Gastrocnemius medialis (tissue), 4 donors: ENCODE measurements around the gene PAFAH2. TPM values are rescaled to one million over a fixed set of nuclear protein-coding genes. Genes with fewer than 3 reads are reported as not detected.

Source experiments
- ATAC-seq, 2 donors: fragments of 150-250 bp; one replicate each; pipeline ENCODE4 v1.9.1; 2016
- DNase-seq, 2 donors: peaks; one replicate each; pipeline ENCODE4 v3.0.0-alpha.2; 2019
- H3K27ac ChIP-seq, 4 donors: fragments of 200-600 bp; sonication (generic); 1 replicate in 1 of 4; 2 replicates in 3 of 4; pipeline ENCODE4 v1.5.1; 2016 to 2018; ENCODE audit warnings: mild to moderate bottlenecking in 2 of 4, moderate library complexity in 1 of 4
- H3K27me3 ChIP-seq, 3 donors: fragments of 200-600 bp; sonication (generic) in 2 of 3; 1 replicate in 1 of 3; 2 replicates in 2 of 3; pipeline versions ENCODE4 v1.5.1 to v1.6.0; 2016 to 2019; ENCODE audit warnings: mild to moderate bottlenecking in 1 of 3, moderate library complexity in 1 of 3
- H3K36me3 ChIP-seq, 2 donors: fragments of 200-600 bp; sonication (generic) in 1 of 2; one replicate each; pipeline ENCODE4 v1.5.1; 2017 to 2018
- H3K4me1 ChIP-seq, 2 donors: fragments of 200-600 bp; sonication (generic) in 1 of 2; one replicate each; pipeline ENCODE4 v1.5.1; 2016 to 2017; ENCODE audit warnings: mild to moderate bottlenecking in 2 of 2
- H3K4me3 ChIP-seq, 4 donors: fragments of 200-600 bp; sonication (generic) in 3 of 4; 1 replicate in 1 of 4; 2 replicates in 3 of 4; pipeline ENCODE4 v1.5.1; 2016 to 2019; ENCODE audit warnings: mild to moderate bottlenecking in 2 of 4
- H3K9me3 ChIP-seq, 3 donors: fragments of 200-600 bp; sonication (generic) in 2 of 3; 1 replicate in 1 of 3; 2 replicates in 2 of 3; pipeline ENCODE4 v1.5.1; 2016 to 2019
- CTCF ChIP-seq, 5 experiments: fragments of 450-650 bp in 3 of 5; fragments of 200-600 bp in 2 of 5; sonication (generic) in 2 of 5; IDR thresholded peaks in 4 of 5; conservative IDR thresholded peaks in 1 of 5; 1 replicate in 4 of 5; 2 replicates in 1 of 5; pipeline ENCODE4 v1.5.1; 2016 to 2019; ENCODE audit warnings: antibody characterized with exemption in 5 of 5, mild to moderate bottlenecking in 3 of 5, moderate library complexity in 3 of 5
- POLR2A ChIP-seq, 2 donors: fragments of 450-650 bp; IDR thresholded peaks; one replicate each; pipeline ENCODE4 v1.6.1; 2017; ENCODE audit warnings: antibody characterized with exemption in 2 of 2, mild to moderate bottlenecking in 2 of 2, moderate library complexity in 2 of 2
- in situ Hi-C, 4 donors: fragments of 200-750 bp; cut with MboI; loops; one replicate each; pipeline versions ENCODE4 v1.15.0 to v1.8.0; 2017; ENCODE audit warnings: low sequenced_read_pairs in 4 of 4
- intact Hi-C: fragments of 100-400 bp; cut with DNase I; formaldehyde crosslinking; loops from one replicate; pipeline ENCODE4 v1.15.1; 2023; ENCODE audit warnings: low total_unique reads
- total RNA-seq, 4 donors: library from RNA; depleted of rRNA; stranded (reverse); fragments of >200 nt; gene quantifications; one replicate each; pipeline versions ENCODE4 v1.1.0 to v1.2.3, GENCODE V29; 2016

PAFAH2 gene
- total RNA-seq, 4 donors from 2014 or later, result 9.0 to 35.5 (median 16.1) TPM

GRCh38 chr1:25996966-25997827 is 666 bp downstream of the PAFAH2 start:
- TF ChIP-seq CTCF (IDR thresholded peaks at IDR 0.05 in 4 of 5, conservative IDR thresholded peaks at IDR 0.05 in 1 of 5) (no peak), POLR2A (IDR thresholded peaks at IDR 0.05) (no peak)
- no peaks in the 10 kb centered on the region for H3K27me3 ChIP-seq
- peak overlapping the region; percentile 88 to 96 (median 92) for H3K27ac ChIP-seq
- ATAC-seq (peak; percentile 25 to 32), DNase-seq (peak; percentile 39 to 50)
- H3K36me3 ChIP-seq, result no peaks in the 10 kb centered on the region
- in situ Hi-C loops (loop anchor here in 3 of 4 donors (5.0 to 10.0 kb wide), 2 partner anchors 100 to 102 kb away; no protein-coding TSS in a partner anchor), intact Hi-C loops (loop anchor here (5.0 to 10.0 kb wide), 2 partner anchors 175 to 1352 kb away; partner anchors contain the start of gene SRRM1)
- H3K4me1 ChIP-seq, result peaks cover 26 to 34% of the 10 kb centered on the region in 2 donors
- H3K9me3 ChIP-seq, result no peaks in the 10 kb centered on the region
- H3K4me3 ChIP-seq, result peak overlapping the region; percentile 57 to 86 (median 73)

GRCh38 chr1:25994402-25995150 is 3.3 kb downstream of the PAFAH2 start:
- no peaks in the 10 kb centered on the region for H3K27me3 ChIP-seq
- in situ Hi-C loops, result loop anchor here in 3 of 4 donors (5.0 to 10.0 kb wide), 2 partner anchors 97 to 100 kb away; no protein-coding TSS in a partner anchor
- no peak overlapping the region for H3K4me3 ChIP-seq
- TF ChIP-seq POLR2A (IDR thresholded peaks at IDR 0.05) (no peak), CTCF (IDR thresholded peaks at IDR 0.05 in 4 of 5, conservative IDR thresholded peaks at IDR 0.05 in 1 of 5) (no peak)
- no peak for ATAC-seq
- H3K9me3 ChIP-seq, result no peaks in the 10 kb centered on the region
- intact Hi-C loops, result loop anchor here (5.0 to 10.0 kb wide), 2 partner anchors 172 to 1350 kb away; partner anchors contain the start of gene SRRM1
- no peak overlapping the region for H3K27ac ChIP-seq
- no peak for DNase-seq
- peaks cover 39 to 52% of the 10 kb centered on the region in 2 donors for H3K4me1 ChIP-seq
- H3K36me3 ChIP-seq, result no peaks in the 10 kb centered on the region

- Histone ChIP-seq H3K9me3 (no peaks in the 10 kb centered on the region), H3K27me3 (no peaks in the 10 kb centered on the region), H3K27ac (peak overlapping the region in 3 of 4 donors; percentile 23 to 35 (median 26)), H3K4me1 (peaks cover 48 to 57% of the 10 kb centered on the region in 2 donors), H3K4me3 (no peak overlapping the region), H3K36me3 (no peaks in the 10 kb centered on the region)
- in situ Hi-C loops, result loop anchor here in 1 of 4 donors (10.0 kb wide), 1 partner anchor 99 kb away; no protein-coding TSS in a partner anchor
- TF ChIP-seq CTCF (IDR thresholded peaks at IDR 0.05 in 4 of 5, conservative IDR thresholded peaks at IDR 0.05 in 1 of 5) (no peak), POLR2A (IDR thresholded peaks at IDR 0.05) (no peak)
- no peak for DNase-seq
- intact Hi-C loops, result loop anchor here (10.0 kb wide), 1 partner anchor 1349 kb away; the partner anchor contains the start of gene SRRM1
- ATAC-seq, result no peak
Measured at GRCh38 chr1:25993197-25993951, 4.5 kb downstream of the PAFAH2 start.

- H3K36me3 ChIP-seq, result no peaks in the 10 kb centered on the region
- ATAC-seq (no peak), DNase-seq (no peak)
- TF ChIP-seq POLR2A (IDR thresholded peaks at IDR 0.05) (no peak), CTCF (IDR thresholded peaks at IDR 0.05 in 4 of 5, conservative IDR thresholded peaks at IDR 0.05 in 1 of 5) (no peak)
- peak overlapping the region in 3 of 4 donors; percentile 12 to 24 (median 18) for H3K27ac ChIP-seq
- H3K4me3 ChIP-seq, result no peak overlapping the region
- in situ Hi-C loops (loop anchor here in 1 of 4 donors (10.0 kb wide), 1 partner anchor 98 kb away; no protein-coding TSS in a partner anchor), intact Hi-C loops (loop anchor here (10.0 kb wide), 1 partner anchor 1348 kb away; the partner anchor contains the start of gene SRRM1)
- H3K9me3 ChIP-seq, result no peaks in the 10 kb centered on the region
- no peaks in the 10 kb centered on the region for H3K27me3 ChIP-seq
- H3K4me1 ChIP-seq, result peaks cover 54 to 63% of the 10 kb centered on the region in 2 donors
Measured at GRCh38 chr1:25992689-25993171, 5.1 kb downstream of the PAFAH2 start.
